SU-DHL-6 (cell line): ENCODE results near the gene RTN4R.

ENCODE experiments used
- H2AFZ ChIP-seq: fragments of 200-600 bp; sonication (generic); 2 replicates; pipeline ENCODE4 v1.6.1; 2014; ENCODE audit warnings: low read depth, mild to moderate bottlenecking, moderate library complexity, mixed read lengths, antibody characterized with exemption, low read length; ENCODE audit not compliant: severe bottlenecking
- H3F3A ChIP-seq: fragments of 200-600 bp; shearing (Covaris generic); 2 replicates; pipeline ENCODE4 v1.6.0; 2016; ENCODE audit warnings: antibody characterized with exemption, mild to moderate bottlenecking; ENCODE audit not compliant: insufficient read depth
- H3K27ac ChIP-seq: fragments of 200-600 bp; sonication (generic); 2 replicates; pipeline ENCODE4 v1.5.1; 2016; ENCODE audit warnings: low read depth, mild to moderate bottlenecking, low read length, moderate library complexity, mixed read lengths
- H3K27me3 ChIP-seq: fragments of 200-600 bp; sonication (generic), shearing (Covaris generic); 2 replicates; pipeline ENCODE4 v1.6.0; 2014; ENCODE audit warnings: mild to moderate bottlenecking, low read length
- H3K36me3 ChIP-seq: fragments of 200-600 bp; sonication (generic); 2 replicates; pipeline ENCODE4 v1.6.1; 2014; ENCODE audit warnings: mild to moderate bottlenecking, low read length, mixed read lengths
- H3K4me2 ChIP-seq: fragments of 300-600, 200-600 bp; shearing (Covaris generic), sonication (generic); 2 replicates; pipeline ENCODE4 v1.6.0; 2014; ENCODE audit warnings: low read length, low read depth, mild to moderate bottlenecking; ENCODE audit not compliant: poor library complexity, severe bottlenecking
- H3K4me3 ChIP-seq: fragments of 200-600 bp; sonication (generic); 2 replicates; pipeline ENCODE4 v1.5.1; 2014; ENCODE audit warnings: antibody characterized with exemption, low read length, mild to moderate bottlenecking, mixed read lengths; ENCODE audit not compliant: insufficient read depth, poor library complexity, severe bottlenecking
- H3K79me2 ChIP-seq: fragments of 200-600 bp; sonication (generic); 2 replicates; pipeline ENCODE4 v1.6.1; 2014; ENCODE audit warnings: mild to moderate bottlenecking, low read length, moderate library complexity; ENCODE audit not compliant: insufficient read depth
- H3K9ac ChIP-seq: fragments of 200-600 bp; sonication (generic); 2 replicates; pipeline ENCODE4 v1.7.0; 2014; ENCODE audit warnings: mild to moderate bottlenecking, low read length
- H3K9me2 ChIP-seq: fragments of 200-600 bp; sonication (generic); replicated peaks from 2 replicates; pipeline ENCODE4 v1.6.1; 2014; ENCODE audit warnings: low read length; ENCODE audit not compliant: insufficient read depth
- H3K9me3 ChIP-seq: fragments of 200-600 bp; sonication (generic); 2 replicates; pipeline ENCODE4 v1.6.1; 2014; ENCODE audit warnings: low read length, mixed read lengths; ENCODE audit not compliant: insufficient read depth
- H4K20me1 ChIP-seq: fragments of 200-600 bp; sonication (generic); 2 replicates; pipeline ENCODE4 v1.6.1; 2014; ENCODE audit warnings: low read depth, mild to moderate bottlenecking, antibody characterized with exemption, low read length, moderate library complexity, mixed read lengths
- CTCF ChIP-seq: fragments of 200-600 bp; sonication (generic); IDR thresholded peaks from one replicate; pipeline ENCODE4 v1.5.1; 2017; ENCODE audit warnings: antibody characterized with exemption, mild to moderate bottlenecking, low read length, moderate library complexity; ENCODE audit not compliant: insufficient read depth, poor library complexity, severe bottlenecking
- EZH2phosphoT487 ChIP-seq: fragments of 200-600 bp; sonication (generic), shearing (Covaris generic); conservative IDR thresholded peaks from 2 replicates; pipeline ENCODE4 v1.6.1; 2018; ENCODE audit warnings: mild to moderate bottlenecking, antibody characterized with exemption, low read length, moderate library complexity, mixed read lengths

RTN4R gene

DNA sequence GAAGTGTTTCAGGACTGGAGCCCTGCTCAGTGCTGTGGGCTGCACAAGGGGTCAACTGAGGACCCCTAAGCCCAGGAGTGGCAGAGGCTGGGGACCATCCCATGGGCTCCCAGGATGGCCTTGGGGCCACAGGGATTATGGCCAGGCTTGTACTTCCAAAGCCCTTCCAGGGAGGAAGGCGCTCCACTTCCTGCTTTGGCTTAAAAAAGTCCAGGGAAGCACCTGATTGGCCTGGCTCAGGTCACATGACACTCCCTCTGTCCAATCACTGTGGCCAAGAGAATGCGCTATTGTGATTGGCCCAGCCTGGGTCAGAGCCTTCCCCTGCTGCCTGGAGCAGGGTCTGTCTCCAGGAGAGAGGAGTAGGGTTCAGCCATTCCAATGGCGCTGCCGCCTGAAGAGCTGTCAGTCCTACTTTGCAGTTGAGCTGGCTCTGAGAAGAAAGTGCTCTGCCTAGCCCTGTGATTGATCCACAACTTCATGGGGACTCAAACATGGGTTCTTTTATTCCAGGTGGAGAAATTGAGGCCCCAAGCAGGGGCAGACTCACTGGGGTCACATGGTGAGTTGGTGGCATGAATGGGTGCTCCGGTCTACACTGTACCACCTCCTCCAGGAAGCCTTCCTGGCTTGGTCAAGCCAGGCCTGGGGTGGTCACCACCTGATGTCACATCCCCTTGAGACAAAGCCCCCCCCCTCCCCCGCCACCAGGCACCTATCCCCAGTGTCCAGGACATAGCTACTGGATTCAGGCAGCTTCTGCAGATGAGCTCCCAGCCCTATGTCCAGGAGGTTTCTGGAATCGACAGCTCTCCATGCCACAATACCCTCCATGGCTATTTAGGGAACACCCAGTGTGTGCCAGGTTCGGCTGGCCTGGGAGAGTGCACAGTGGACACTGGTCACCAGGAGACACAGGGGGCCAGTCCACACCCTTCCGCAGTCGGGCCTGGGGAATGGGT, 48.2 kb downstream of the RTN4R start:
- Histone ChIP-seq H4K20me1 (no peaks in the 10 kb centered on the region), H2AFZ (no peak overlapping the region), H3K27ac (no peak overlapping the region), H3K36me3 (no peaks in the 10 kb centered on the region), H3K9ac (no peak overlapping the region), H3K27me3 (no peaks in the 10 kb centered on the region), H3K9me3 (no peaks in the 10 kb centered on the region), H3K79me2 (no peaks in the 10 kb centered on the region), H3K4me3 (no peak overlapping the region), H3K4me2 (no peak overlapping the region), H3F3A (no peaks in the 10 kb centered on the region), H3K9me2 (no peaks in the 10 kb centered on the region)
- TF ChIP-seq CTCF = no peak
- no peak for TF ChIP-seq EZH2phosphoT487

GRCh38 chr22:20218987-20219386, 49.1 kb downstream of the RTN4R start:
- Histone ChIP-seq H3K27ac (no peak overlapping the region), H3K9me2 (no peaks in the 10 kb centered on the region), H3F3A (no peaks in the 10 kb centered on the region), H2AFZ (no peak overlapping the region), H3K79me2 (no peaks in the 10 kb centered on the region), H3K27me3 (no peaks in the 10 kb centered on the region), H3K9me3 (no peaks in the 10 kb centered on the region), H3K9ac (no peak overlapping the region), H3K4me2 (no peak overlapping the region), H4K20me1 (no peaks in the 10 kb centered on the region), H3K4me3 (no peak overlapping the region), H3K36me3 (no peaks in the 10 kb centered on the region)
- no peak for TF ChIP-seq CTCF
- TF ChIP-seq EZH2phosphoT487 = no peak

DNA sequence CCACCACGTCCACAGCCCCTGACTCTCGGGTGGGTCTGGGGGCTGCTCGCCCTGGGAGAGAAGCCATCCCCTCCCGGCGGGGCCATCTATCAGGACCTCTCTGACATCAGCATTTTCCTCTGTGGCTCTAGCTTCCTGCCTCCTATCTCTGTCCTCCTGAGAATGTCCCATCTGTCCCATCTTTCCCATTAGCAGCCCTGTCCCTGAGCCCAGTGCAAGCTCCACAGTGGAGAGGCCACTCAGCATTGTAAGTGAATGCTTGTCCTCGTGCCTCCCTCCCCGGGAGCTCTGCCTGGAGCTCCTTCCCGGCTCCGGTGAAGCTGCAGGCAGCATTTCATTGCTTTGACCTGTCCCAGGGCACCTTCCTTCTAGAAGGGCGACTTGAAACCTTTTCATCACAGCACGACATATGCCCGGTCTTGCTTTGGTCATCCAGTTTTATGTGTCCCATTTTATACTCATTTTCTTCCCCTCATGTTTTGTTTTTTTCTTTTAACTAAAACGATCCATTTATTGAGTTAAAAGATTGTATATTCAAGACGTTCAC, 49.7 kb downstream of the RTN4R start:
- no peaks in the 10 kb centered on the region for H3F3A ChIP-seq
- H3K9me3 ChIP-seq = no peaks in the 10 kb centered on the region
- H3K4me2 ChIP-seq = no peak overlapping the region
- no peak overlapping the region for H3K9ac ChIP-seq
- H3K36me3 ChIP-seq = no peaks in the 10 kb centered on the region
- H3K9me2 ChIP-seq = no peaks in the 10 kb centered on the region
- H3K4me3 ChIP-seq = no peak overlapping the region
- H2AFZ ChIP-seq = no peak overlapping the region
- H3K27me3 ChIP-seq = no peaks in the 10 kb centered on the region
- TF ChIP-seq EZH2phosphoT487 (no peak), CTCF (no peak)
- no peak overlapping the region for H3K27ac ChIP-seq
- H4K20me1 ChIP-seq = no peaks in the 10 kb centered on the region
- H3K79me2 ChIP-seq = no peaks in the 10 kb centered on the region
